GM12878 (cell line): ENCODE measurements around the gene WIPF2. TPM values are rescaled to one million over a fixed set of nuclear protein-coding genes. Genes with fewer than 3 reads are reported as not detected.
A peak's percentile ranks its signal among the peaks of the same experiment; 100 is the strongest.

Source experiments
- ATAC-seq: fragments of 200-7000 bp; cut with Tn5 transposase; 3 replicates; pipeline ENCODE4 v1.9.1; 2020; ENCODE audit warnings: mild to moderate bottlenecking, moderate library complexity
- BruUV-seq: library from RNA; stranded (reverse); fragments of 400-500 nt; replicated peaks from 2 replicates; lab custom pipeline; 2021; lab: Mats Ljungman, UMichigan
- CTCF ChIA-PET: fragments of 300-600 bp; sonication (Branson Sonifier 250); formaldehyde crosslinking; extraction: SDS; loops from one replicate; lab custom pipeline; 2021; ENCODE audit warnings: inconsistent platforms; lab: Yijun Ruan, JAX
- POLR2A ChIA-PET: fragments of 350-600 bp; formaldehyde crosslinking; extraction: SDS; loops from one replicate; lab custom pipeline; 2021; ENCODE audit warnings: inconsistent platforms; lab: Charles Lee
- RAD21 ChIA-PET: fragments of 300-600 bp; sonication (Branson Sonifier 250); formaldehyde crosslinking; loops from one replicate; lab custom pipeline; 2023; ENCODE audit warnings: antibody characterized with exemption; ENCODE audit not compliant: unreplicated experiment; lab: Charles Lee
- SMC1A ChIA-PET: fragments of 300-600 bp; sonication (Branson Sonifier 250); formaldehyde crosslinking; loops from one replicate; lab custom pipeline; 2023; ENCODE audit not compliant: unreplicated experiment, uncharacterized antibody; lab: Charles Lee
- DNase-seq: peaks from one replicate; pipeline ENCODE4 v3.0.0-alpha.2; 2011; ENCODE audit warnings: low read depth, low spot score
- FAIRE-seq: peaks from 3 replicates; lab custom pipeline; 2011; peaks lifted over from hg19 to GRCh38; lab: Jason Lieb, UNC
- H2AFZ ChIP-seq: 2 replicates; pipeline ENCODE4 v1.6.0; 2011; ENCODE audit warnings: low read depth, low read length, control low read depth; ENCODE audit not compliant: control insufficient read depth
- H3K27ac ChIP-seq: 2 replicates; pipeline ENCODE4 v1.5.1; 2011; ENCODE audit warnings: control low read depth; ENCODE audit not compliant: control insufficient read depth, insufficient read depth
- H3K27me3 ChIP-seq, 2 experiments: replicated peaks in 1 of 2; 2 replicates each; pipeline versions ENCODE4 v1.6.0 to v1.6.1; 2011; ENCODE audit warnings: low read length in 1 of 2; ENCODE audit not compliant: control insufficient read depth in 2 of 2, insufficient read depth in 2 of 2
- H3K36me3 ChIP-seq, 2 experiments: 2 replicates each; pipeline ENCODE4 v1.5.1; 2011; ENCODE audit warnings: low read length in 1 of 2; ENCODE audit not compliant: control insufficient read depth in 2 of 2, insufficient read depth in 2 of 2
- H3K4me1 ChIP-seq: 2 replicates; pipeline ENCODE4 v1.6.1; 2011; ENCODE audit warnings: mild to moderate bottlenecking, low read length, moderate library complexity, mixed read lengths; ENCODE audit not compliant: control insufficient read depth, insufficient read depth
- H3K4me2 ChIP-seq: 2 replicates; pipeline ENCODE4 v1.6.0; 2011; ENCODE audit warnings: control low read depth; ENCODE audit not compliant: control insufficient read depth, insufficient read depth
- H3K4me3 ChIP-seq: fragments of 200-600 bp; sonication (generic); 2 replicates; pipeline ENCODE4 v1.5.1; 2016
- H3K79me2 ChIP-seq: 2 replicates; pipeline ENCODE4 v1.6.0; 2011; ENCODE audit warnings: low read length; ENCODE audit not compliant: control insufficient read depth, insufficient read depth
- H3K9ac ChIP-seq: 2 replicates; pipeline ENCODE4 v1.8.0; 2011; ENCODE audit warnings: low read length, control low read depth, mixed read lengths; ENCODE audit not compliant: control insufficient read depth, insufficient read depth
- H3K9me3 ChIP-seq: replicated peaks from 3 replicates; pipeline ENCODE4 v1.5.1; 2011; ENCODE audit warnings: mild to moderate bottlenecking, low read length; ENCODE audit not compliant: control insufficient read depth, insufficient read depth
- H4K20me1 ChIP-seq: 2 replicates; pipeline ENCODE4 v1.6.0; 2011; ENCODE audit not compliant: control insufficient read depth, insufficient read depth
- MEF2B ChIP-seq: fragments of 450-650 bp; IDR thresholded peaks from 2 replicates; pipeline ENCODE4 v1.6.1; 2018; ENCODE audit warnings: mild to moderate bottlenecking, moderate library complexity; ENCODE audit not compliant: partially characterized antibody, poor library complexity, severe bottlenecking
- NFXL1 ChIP-seq: fragments of 450-650 bp; IDR thresholded peaks from 2 replicates; pipeline ENCODE4 v1.6.1; 2017; ENCODE audit warnings: antibody characterized with exemption, mild to moderate bottlenecking, borderline replicate concordance
- WGBS: methylation state at CpG from one replicate; pipeline ENCODE4 v1.1.6; 2016; ENCODE audit warnings: low lambda C conversion rate; ENCODE audit not compliant: insufficient replicate concordance, insufficient coverage; ENCODE audit errors: missing lambda C conversion rate; 5-methylcytosine and 5-hydroxymethylcytosine counted together
- in situ Hi-C: fragments of 300-500 bp; cut with MboI; formaldehyde crosslinking; loops from 9 replicates; pipeline ENCODE4 v1.14.3; 2018; ENCODE audit warnings: mixed read lengths
- intact Hi-C: fragments of 100-400 bp; cut with micrococcal nuclease; formaldehyde crosslinking; loops from one replicate; pipeline ENCODE4 v1.14.2; 2022; ENCODE audit not compliant: unreplicated experiment
- polyA plus RNA-seq, 11 experiments: library from polyadenylated mRNA; depleted of rRNA in 4 of 11; unstranded in 6 of 11; stranded (reverse) in 5 of 11; fragments of >200 nt; fragmentation: Nextera tagmentation in 4 of 11; fragmentation: Illumina TruSeq in 1 of 11; extraction: Ambion mirVana in 4 of 11; extraction: Trizol in 1 of 11; gene quantifications; 1 replicate in 1 of 11; 2 replicates in 10 of 11; pipeline versions ENCODE4 v1.2.1 to v1.2.3, GENCODE V29; 2011 to 2016; ENCODE audit warnings: inconsistent platforms in 2 of 11, missing spikeins in 2 of 11, low read depth in 1 of 11
- total RNA-seq, 4 experiments: library from RNA; depleted of rRNA in 3 of 4; stranded (reverse); fragments of >200 nt in 3 of 4; fragmentation: Illumina TruSeq in 1 of 4; extraction: Trizol in 1 of 4; gene quantifications; 2 replicates each; pipeline versions ENCODE4 v1.2.1 to v1.2.3, GENCODE V29; 2013 to 2021
- TF ChIP-seq, protein P1 (sequence below): fragments of 450-650 bp; IDR thresholded peaks from 2 replicates; pipeline ENCODE4 v1.6.1; 2016; ENCODE audit warnings: mild to moderate bottlenecking

WIPF2 gene
- total and polyA plus RNA-seq, 10 of the 15 experiments (the other 5 are each of a cell fraction or from before 2014, with no cell fraction given) = 4.2 to 20.8 (median 7.1) TPM

DNA sequence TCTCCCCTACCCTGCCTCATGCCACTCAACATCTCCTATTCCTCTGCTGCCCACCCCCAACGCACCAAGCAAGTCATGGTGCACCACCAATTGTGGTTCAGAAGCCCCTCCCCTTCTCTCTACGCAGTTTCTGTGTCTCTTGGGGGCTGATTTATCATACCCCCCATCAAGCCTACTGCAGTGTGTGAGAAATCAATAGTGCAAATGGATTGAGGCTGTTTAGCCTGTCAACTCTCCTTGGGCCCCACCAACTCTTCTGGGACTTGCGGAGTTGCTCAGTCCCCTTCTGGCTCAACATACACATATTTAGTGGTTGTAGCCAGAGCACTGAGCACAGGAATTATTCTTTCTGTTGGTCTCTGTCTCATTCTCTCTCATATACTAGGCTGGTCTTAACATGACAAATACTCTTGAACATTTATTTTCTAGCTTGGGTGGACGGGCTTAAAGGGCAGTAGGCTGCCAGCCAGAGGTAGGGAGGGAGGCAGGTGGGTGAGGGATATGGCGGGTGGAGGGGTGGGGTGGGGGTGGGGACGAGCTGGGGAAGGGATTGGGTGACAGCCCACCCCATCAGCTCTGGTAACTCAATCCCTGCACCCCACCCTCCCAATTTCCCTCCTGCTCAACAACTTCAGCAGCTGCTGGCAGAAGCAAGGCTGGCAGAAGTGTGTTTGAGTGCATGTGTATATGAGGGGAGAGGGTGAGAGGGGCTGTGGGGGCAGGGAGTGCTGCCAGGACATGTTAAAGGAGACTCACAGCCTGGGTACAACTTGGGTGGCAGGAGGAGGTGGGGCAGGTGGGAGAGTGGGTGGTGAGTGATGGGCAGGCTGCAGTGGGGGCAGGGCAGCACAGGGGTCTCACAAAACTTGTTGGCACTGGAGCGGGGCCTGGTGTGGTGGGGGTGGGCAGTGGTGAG is 94.8 kb downstream of the WIPF2 start:
- BruUV-seq = no TSS peak
- FAIRE-seq = no peak
- intact Hi-C loops = loop anchor here (10.0 kb wide), 1 partner anchor 101 kb away; the partner anchor contains the start of gene TOP2A
- H3K9ac ChIP-seq = no peak overlapping the region
- no peaks in the 10 kb centered on the region for H3K9me3 ChIP-seq
- ChIA-PET POLR2A (interaction anchor here (0.6 to 9.8 kb wide), 2 partner anchors 11 to 212 kb away, joined by 3 to 123 read pairs; no protein-coding TSS in a partner anchor), CTCF (interaction anchor here (1.9 to 5.5 kb wide), 2 partner anchors 24 to 41 kb away, joined by 5 to 23 read pairs; no protein-coding TSS in a partner anchor)
- no peak overlapping the region for H2AFZ ChIP-seq
- no peak overlapping the region for H3K27ac ChIP-seq
- H3K4me3 ChIP-seq = no peak overlapping the region
- WGBS = 77% methylated on average over 5 of the region's 7 CpGs
- ATAC-seq = no peak
- H4K20me1 ChIP-seq = no peaks in the 10 kb centered on the region
- in situ Hi-C loops = no loop called here
- DNase-seq = no peak
- no peaks in the 10 kb centered on the region; a peak in 1 of 4 replicates for H3K36me3 ChIP-seq
- peaks cover 11% of the 10 kb centered on the region for H3K79me2 ChIP-seq
- H3K27me3 ChIP-seq = no peaks in the 10 kb centered on the region
- H3K4me1 ChIP-seq = peaks cover 61% of the 10 kb centered on the region
- TF ChIP-seq MEF2B (peak; percentile 45), NFXL1 (no peak)
- TF ChIP-seq, protein P1, sequence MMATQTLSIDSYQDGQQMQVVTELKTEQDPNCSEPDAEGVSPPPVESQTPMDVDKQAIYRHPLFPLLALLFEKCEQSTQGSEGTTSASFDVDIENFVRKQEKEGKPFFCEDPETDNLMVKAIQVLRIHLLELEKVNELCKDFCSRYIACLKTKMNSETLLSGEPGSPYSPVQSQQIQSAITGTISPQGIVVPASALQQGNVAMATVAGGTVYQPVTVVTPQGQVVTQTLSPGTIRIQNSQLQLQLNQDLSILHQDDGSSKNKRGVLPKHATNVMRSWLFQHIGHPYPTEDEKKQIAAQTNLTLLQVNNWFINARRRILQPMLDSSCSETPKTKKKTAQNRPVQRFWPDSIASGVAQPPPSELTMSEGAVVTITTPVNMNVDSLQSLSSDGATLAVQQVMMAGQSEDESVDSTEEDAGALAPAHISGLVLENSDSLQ = peak; percentile 56; the same call in 1 of the 2 replicates
- TF ChIP-seq, all 136 proteins: peak for 2
- peak overlapping the region; percentile 71 for H3K4me2 ChIP-seq
- SMC1A ChIA-PET = interaction anchor here (1.7 kb wide), 1 partner anchor 41 kb away, joined by 4 read pairs; no protein-coding TSS in a partner anchor
- RAD21 ChIA-PET = interaction anchor here (1.5 to 18.7 kb wide), 3 partner anchors 11 to 41 kb away, joined by 5 to 271 read pairs (median 6); no protein-coding TSS in a partner anchor
